ENCODE measurements around the gene ZNF280B. TPM values are rescaled to one million over a fixed set of nuclear protein-coding genes. Genes with fewer than 3 reads are reported as not detected.

Gene ZNF280B
- polyA plus RNA-seq, 1 of the 3 experiments (the other 2 are of a cell fraction), result 0.82 TPM

- POLR2A ChIA-PET, result interaction anchor here (1.1 kb wide), 1 partner anchor 7 kb away, joined by 3 read pairs; no protein-coding TSS in a partner anchor
- no peak overlapping the region for H2AFZ ChIP-seq (ENCODE audit: low read depth)
- peaks cover 0 to 54% of the 10 kb centered on the region in 2 experiments; a peak in 3 of 4 replicates for H3K4me1 ChIP-seq (ENCODE audit: control insufficient read depth in 1 of 2, insufficient read depth in 2 of 2, low read depth in 1 of 2, low read length in 1 of 2)
- peaks cover 8% of the 10 kb centered on the region for H3F3A ChIP-seq (replicated peaks; ENCODE audit: insufficient read depth)
- peak overlapping the region; percentile 20; the same call in 1 of the 2 replicates for H3K4me2 ChIP-seq
- no peak overlapping the region for H3K9ac ChIP-seq
- DNase-seq, result no peak
- peaks cover 83% of the 10 kb centered on the region for H4K20me1 ChIP-seq (ENCODE audit: insufficient read depth)
- no peaks in the 10 kb centered on the region for H3K9me2 ChIP-seq
- H3K27ac ChIP-seq (ENCODE audit: low read depth in 2 of 2, low read length in 1 of 2), result peak overlapping the region; percentile 21 to 63; a peak in 3 of 4 replicates
- CTCF ChIA-PET, result interaction anchor here (0.9 to 1.9 kb wide), 8 partner anchors 19 to 90 kb away, joined by 3 to 11 read pairs (median 6); partner anchors contain the start of gene ZNF280B
- no peaks in the 10 kb centered on the region for H3K9me3 ChIP-seq
- H3K79me2 ChIP-seq (ENCODE audit: insufficient read depth), result peaks cover 76% of the 10 kb centered on the region
- no peak for TF ChIP-seq ELF1 (IDR thresholded peaks at IDR 0.05)
- TF ChIP-seq RAD21 (IDR thresholded peaks at IDR 0.05; ENCODE audit: low read length), result no peak
- no peak for TF ChIP-seq ZBTB33 (IDR thresholded peaks at IDR 0.05; ENCODE audit: borderline replicate concordance, low read depth)
- TF ChIP-seq FOSL2 (IDR thresholded peaks at IDR 0.05; ENCODE audit: borderline replicate concordance, low read depth), result no peak
- TF ChIP-seq SMC3 (IDR thresholded peaks at IDR 0.05; ENCODE audit: low read depth, low read length), result no peak
- no peak for TF ChIP-seq USF1 (IDR thresholded peaks at IDR 0.05; ENCODE audit: borderline replicate concordance, low read depth)
- no peak for TF ChIP-seq REST (IDR thresholded peaks at IDR 0.05; ENCODE audit: low read depth, low read length)
- TF ChIP-seq FOXJ3 (CRISPR knock-in tag; IDR thresholded peaks at IDR 0.05), result no peak
- no peak for TF ChIP-seq FOXM1 (IDR thresholded peaks at IDR 0.05; ENCODE audit: low read depth)
- TF ChIP-seq MXI1 (IDR thresholded peaks at IDR 0.05; ENCODE audit: low read depth, low read length), result no peak
- TF ChIP-seq NRF1 (IDR thresholded peaks at IDR 0.05; ENCODE audit: low read depth, low read length), result no peak
- TF ChIP-seq EP300 (IDR thresholded peaks at IDR 0.05; ENCODE audit: borderline replicate concordance in 1 of 2, low read depth in 1 of 2, low read length in 1 of 2), result no peak
- TF ChIP-seq GABPA (IDR thresholded peaks at IDR 0.05; ENCODE audit: low read depth), result no peak
- TF ChIP-seq POLR2AphosphoS5 (IDR thresholded peaks at IDR 0.05; ENCODE audit: low read depth, low read length), result no peak
- no peak for TF ChIP-seq RCOR1 (IDR thresholded peaks at IDR 0.05; ENCODE audit: low read length)
- TF ChIP-seq TCF12 (IDR thresholded peaks at IDR 0.05), result no peak
- H3K4me3 ChIP-seq (ENCODE audit: low read depth in 2 of 2, low read length in 1 of 2), result no peak overlapping the region
- H3K36me3 ChIP-seq (replicated peaks in 1 of 2; ENCODE audit: control insufficient read depth in 1 of 2, insufficient read depth in 2 of 2, low read length in 1 of 2), result peaks cover 66 to 67% of the 10 kb centered on the region in 2 experiments
- WGBS (ENCODE audit: low lambda C conversion rate), result 52% methylated on average over 8 of the region's 8 CpGs
- no peaks in the 10 kb centered on the region for H3K27me3 ChIP-seq (ENCODE audit: insufficient read depth)
Measured at GRCh38 chr22:22553735-22554586, 45.4 kb upstream of the ZNF280B start.

Measured in SK-N-SH (cell line).